WI38 (cell line): Measurements from ENCODE around the gene CYYR1.

ENCODE experiments used
- H3K4me3 ChIP-seq: 2 replicates; pipeline ENCODE4 v1.5.1; 2011; ENCODE audit warnings: low read depth, mild to moderate bottlenecking, control low read depth, low read length
- TF ChIP-seq, protein P1 (sequence below): IDR thresholded peaks from 2 replicates; pipeline ENCODE4 v1.5.1; 2012; ENCODE audit warnings: low read depth, mild to moderate bottlenecking, control low read depth, low read length

Gene CYYR1

DNA sequence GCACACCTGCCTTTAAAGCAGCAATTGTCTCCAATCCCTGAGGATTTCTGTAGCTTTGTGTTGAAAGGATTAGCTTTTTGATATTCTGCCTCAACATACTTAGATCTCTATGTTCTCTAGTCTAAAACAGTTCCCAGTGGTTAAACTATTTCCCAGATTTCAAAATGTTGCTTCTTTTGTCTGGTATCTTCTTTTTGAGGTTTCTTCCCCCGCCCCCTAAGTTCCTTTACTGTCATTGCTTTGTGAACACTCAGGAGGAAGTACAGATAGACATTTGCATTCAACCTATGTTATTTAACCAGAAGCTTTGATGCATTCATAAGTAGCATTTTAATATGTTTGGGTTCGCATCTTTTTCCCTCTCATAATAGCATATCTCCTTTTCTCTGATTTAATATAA lies 33.5 kb downstream of the CYYR1 start:
- TF ChIP-seq, protein P1, sequence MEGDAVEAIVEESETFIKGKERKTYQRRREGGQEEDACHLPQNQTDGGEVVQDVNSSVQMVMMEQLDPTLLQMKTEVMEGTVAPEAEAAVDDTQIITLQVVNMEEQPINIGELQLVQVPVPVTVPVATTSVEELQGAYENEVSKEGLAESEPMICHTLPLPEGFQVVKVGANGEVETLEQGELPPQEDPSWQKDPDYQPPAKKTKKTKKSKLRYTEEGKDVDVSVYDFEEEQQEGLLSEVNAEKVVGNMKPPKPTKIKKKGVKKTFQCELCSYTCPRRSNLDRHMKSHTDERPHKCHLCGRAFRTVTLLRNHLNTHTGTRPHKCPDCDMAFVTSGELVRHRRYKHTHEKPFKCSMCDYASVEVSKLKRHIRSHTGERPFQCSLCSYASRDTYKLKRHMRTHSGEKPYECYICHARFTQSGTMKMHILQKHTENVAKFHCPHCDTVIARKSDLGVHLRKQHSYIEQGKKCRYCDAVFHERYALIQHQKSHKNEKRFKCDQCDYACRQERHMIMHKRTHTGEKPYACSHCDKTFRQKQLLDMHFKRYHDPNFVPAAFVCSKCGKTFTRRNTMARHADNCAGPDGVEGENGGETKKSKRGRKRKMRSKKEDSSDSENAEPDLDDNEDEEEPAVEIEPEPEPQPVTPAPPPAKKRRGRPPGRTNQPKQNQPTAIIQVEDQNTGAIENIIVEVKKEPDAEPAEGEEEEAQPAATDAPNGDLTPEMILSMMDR: no peak
- H3K4me3 ChIP-seq: no peak overlapping the region

DNA sequence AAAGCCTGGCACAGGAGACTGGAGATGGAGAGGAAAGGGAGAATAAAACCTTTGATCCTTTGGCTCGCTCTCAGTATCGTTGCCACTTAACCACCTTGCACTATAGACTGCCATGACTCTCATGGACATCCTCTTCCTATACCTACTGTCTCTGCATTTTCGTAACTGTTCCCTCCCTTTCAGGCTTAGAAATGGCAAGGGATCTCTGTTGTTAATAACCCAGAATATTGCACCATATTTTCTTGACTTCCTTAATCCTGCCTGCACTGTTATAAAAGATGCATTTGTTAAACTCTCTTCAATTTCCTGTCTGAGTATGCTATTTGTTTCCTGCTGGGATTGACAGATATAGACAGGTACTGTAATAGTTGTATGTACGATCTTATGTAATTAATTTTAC lies 38.6 kb downstream of the CYYR1 start:
- H3K4me3 ChIP-seq: no peak overlapping the region
- TF ChIP-seq, protein P1: no peak

DNA sequence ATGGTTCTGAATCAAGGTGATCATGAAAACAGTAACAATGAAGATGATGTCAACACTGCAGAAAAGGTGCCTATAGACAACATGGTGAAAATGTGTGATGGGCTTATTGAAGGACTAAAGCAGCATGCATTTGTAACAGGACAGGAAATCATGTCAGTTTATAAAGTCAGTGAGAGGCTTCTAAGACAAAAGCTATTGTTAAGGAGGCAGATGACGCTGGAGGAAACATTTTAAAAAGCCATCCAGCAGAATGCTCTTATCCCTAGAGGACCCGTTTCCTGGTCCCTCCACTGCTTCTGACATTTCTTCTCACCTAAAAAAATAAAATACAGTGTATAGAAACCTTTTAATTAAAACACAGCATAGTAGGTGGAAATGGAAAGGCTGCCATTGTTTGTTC lies 40.9 kb downstream of the CYYR1 start:
- no peak overlapping the region for H3K4me3 ChIP-seq
- TF ChIP-seq, protein P1: no peak

DNA sequence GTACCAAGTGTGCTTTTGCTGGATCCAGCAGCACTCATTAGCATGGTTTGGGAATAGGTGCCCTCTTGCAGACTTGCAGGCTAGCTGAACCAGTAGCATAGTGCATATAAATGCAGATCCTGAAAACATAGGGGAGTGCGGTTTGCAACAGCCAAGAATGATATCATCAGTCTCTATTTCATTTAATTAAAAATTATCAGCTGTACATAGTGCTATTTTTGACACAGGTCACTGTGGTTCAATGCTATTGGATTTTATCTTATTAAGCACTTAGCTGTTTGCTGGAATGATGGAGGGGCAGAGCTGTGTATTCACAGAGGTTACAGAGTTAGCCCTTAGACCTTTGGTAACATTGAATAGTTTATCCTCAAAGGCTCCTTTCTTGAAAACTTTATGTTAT lies 43.6 kb downstream of the CYYR1 start:
- TF ChIP-seq, protein P1: no peak
- H3K4me3 ChIP-seq: no peak overlapping the region

DNA sequence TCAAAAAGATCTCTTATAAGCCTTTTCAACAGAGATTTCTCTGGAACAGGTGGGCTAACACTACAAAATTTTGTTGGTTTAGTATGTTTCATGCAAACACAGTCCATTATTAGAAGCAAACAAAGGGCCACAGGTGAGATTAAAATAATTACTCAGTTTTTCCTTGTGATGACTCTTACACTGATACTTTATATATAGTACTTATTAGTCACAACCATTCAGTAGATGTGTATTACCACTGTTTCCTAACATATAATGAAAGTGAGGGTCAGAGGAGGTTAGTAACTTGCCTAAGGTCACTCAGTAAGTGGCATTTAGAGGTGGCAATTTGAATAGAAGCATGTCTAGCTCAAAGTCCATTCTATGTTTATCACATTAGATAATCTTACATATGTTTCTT lies 44.2 kb downstream of the CYYR1 start:
- TF ChIP-seq, protein P1: no peak
- no peak overlapping the region for H3K4me3 ChIP-seq

DNA sequence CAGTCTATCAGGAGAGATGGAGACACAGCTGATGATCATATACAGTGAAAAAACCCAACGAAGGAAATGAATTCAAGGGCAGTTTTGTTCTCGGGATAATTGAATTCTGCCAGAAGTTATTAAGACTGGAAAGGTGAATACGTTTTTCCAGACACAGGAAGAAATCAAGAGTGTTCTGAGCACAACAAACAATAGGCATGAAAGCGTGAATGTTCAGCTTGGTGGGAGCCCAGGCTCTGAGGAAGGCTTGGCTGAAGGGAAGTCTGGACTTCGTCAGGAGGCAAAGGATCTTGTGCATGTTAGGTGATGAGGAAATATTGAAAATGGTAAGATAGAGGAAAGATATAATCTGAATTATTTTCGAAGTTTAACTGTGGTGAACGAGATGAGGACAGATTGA lies 50.4 kb downstream of the CYYR1 start:
- H3K4me3 ChIP-seq: no peak overlapping the region
- TF ChIP-seq, protein P1: no peak

DNA sequence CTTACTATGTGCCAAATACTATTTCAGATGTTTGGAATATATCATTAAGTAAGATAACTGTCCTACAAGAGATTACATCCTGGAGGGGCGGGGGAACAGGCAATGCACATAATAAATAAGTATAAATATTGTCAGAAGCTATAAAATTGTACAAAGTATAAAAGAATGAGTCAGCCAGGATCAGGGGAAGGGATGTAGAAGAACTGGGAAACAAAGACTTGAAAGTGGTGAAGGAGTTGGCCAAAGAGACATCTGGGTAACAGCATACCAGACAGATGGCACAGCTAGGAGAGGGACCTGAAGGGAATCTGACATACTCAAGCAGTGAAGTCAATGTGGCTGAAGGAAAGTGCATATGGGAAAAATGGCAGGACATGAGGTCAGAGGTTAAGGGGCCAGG lies 53.9 kb downstream of the CYYR1 start:
- H3K4me3 ChIP-seq: no peak overlapping the region
- TF ChIP-seq, protein P1: no peak
